ENCODE measurements around the gene VWDE.
A peak's percentile ranks its signal among the peaks of the same experiment; 100 is the strongest.
"Not testable (repeated sequence)": the region's sequence is repeated elsewhere in the genome, so short reads cannot be mapped to it uniquely, and the experiment has no call there.

The VWDE gene

DNA sequence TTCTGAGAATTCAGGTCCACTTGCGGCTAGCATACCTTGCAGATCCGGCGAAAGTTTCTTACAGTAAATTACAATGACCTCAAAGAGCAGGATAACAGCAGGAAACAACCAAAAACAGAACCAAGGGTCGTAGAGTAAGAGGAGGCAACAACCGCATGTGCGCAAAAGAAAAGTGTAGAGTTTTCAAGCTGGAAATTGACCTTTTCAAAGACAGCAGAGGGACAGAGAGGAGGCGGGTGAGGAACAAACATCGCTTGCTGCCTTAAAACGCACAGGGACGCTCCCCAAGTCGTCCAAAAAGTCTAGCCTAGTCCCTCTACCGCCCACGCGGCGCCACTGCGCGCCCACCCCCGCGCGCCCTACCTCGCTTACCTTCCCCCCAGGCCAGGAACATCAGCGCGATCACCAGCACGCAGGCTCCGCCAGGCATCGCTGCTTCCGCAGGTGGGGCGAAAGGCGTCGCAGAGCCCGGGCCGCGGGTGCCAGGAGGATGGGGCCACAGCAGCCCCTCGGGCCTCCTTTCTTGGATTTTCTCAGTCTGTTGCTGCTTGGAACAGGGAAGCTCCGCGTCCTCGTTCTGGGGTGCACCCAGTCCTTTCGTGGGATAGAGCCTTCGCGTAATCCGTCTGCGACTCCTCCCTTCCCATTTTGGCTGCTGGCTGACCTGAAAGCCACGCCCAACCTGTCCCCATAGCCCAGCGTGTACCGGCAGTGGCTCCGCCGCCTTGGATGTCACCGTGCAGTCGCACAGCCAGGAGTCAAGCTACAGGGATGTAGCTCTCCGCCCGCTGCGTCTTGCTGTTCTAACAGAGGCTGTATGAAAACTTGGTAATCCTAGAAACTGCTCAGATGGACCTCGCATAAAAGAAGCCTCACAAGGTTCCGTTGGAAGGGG lies at the start of gene VWDE:
Gene VWDE, minus strand, starts transcription at position 579 of the 895 bp plus-strand sequence. Its CDS starts 149 bp downstream, at position 430.
- DNase-seq (ENCODE audit: low spot score): peak; percentile 77

DNA sequence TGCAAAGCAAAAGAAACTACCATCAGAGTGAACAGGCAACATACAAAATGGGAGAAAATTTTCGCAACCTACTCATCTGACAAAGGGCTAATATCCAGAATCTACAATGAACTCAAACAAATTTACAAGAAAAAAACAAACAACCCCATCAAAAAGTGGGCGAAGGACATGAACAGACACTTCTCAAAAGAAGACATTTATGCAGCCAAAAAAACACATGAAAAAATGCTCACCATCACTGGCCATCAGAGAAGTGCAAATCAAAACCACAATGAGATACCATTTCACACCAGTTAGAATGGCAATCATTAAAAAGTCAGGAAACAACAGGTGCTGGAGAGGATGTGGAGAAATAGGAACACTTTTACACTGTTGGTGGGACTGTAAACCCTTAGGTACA lies 49.5 kb upstream of the VWDE start:
- DNase-seq (ENCODE audit: low spot score): not testable (repeated sequence)

DNA sequence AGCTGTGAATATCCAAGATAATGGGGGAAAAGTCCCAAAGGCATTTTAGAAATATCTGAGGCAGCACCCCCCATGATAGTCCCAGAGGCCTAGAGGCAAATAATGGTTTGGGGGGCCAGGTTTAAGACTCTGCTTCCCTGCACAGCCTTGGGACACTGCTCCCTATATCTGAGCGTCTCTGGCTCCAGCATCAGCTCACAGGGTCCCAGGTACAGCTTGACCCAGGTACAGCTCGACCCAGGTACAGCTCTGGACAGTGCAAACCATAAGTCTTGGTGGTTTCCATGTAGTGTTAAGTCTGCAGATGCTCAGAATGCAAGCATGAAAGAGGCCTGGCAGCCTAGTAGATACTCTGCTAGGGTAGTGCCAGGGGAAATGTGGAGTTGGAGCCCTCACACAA lies 47.0 kb upstream of the VWDE start:
- DNase-seq (ENCODE audit: low spot score): no peak

DNA sequence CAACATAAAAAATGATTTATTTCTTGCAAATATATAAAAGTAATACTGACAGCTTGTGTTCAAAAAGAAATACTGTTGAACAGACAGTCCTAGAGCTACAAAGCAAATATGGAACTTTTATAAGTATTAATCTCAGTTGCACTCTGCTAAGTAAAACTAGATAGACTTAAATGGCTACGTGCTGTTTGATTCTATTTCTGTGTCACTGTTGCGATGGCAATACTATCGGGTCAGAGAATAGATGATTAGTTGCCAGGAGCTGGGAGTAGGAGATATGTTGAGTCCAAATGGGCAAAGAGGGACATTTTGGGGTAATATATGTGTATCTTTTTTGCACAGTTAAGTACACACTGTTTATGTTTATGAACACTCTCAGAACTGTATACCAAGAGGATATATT lies 41.1 kb upstream of the VWDE start:
- DNase-seq (ENCODE audit: low spot score): no peak

DNA sequence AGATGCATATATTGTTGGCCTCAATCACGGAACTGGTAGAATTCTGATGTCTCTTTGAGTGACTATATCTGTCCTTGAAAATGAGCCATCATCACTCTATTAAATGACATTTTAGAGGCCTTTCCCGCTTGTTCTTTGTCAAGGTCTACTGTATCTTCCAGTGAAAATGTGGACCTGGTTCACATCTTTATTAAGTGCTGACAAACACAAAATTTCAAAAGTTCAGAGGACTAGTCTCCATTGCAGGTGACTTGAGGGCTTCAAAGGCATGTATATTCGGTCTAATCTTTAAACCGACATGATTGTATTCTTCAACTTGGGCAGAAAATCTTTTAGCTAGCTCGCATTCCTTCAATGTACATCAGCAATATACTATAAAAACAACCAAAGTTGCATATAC lies 36.6 kb upstream of the VWDE start:
- no peak for DNase-seq (ENCODE audit: low spot score)

DNA sequence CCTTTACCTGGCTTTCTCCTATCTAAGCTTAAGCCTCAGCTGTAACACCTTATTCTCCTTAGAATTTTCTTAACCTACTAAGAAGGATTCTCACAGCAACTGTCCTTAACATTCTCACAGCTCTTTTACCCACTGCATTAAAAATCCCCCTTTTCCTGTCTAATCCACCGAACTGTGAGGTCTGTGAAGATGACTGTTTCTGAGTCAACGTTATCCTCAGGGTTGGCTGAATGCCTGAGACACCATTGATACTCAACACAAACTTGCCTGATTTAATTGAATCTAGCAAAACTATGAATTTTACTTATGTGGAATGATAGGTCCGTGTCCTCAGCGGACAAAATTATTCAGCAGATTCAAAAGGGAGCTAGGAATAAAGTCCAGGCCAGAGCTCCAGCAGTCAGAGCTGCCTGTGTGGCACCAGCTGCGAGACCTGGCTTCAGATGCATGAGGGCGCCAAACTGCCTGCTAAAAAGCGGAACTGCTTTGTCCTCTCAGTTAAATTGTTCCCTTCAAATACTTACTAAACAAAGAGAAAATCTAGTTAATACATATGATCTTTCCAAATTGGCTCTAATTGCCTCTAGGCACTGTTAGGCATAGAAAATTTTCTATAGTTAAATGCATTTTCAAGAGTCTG lies 33.4 kb upstream of the VWDE start:
- DNase-seq (ENCODE audit: low spot score): no peak

DNA sequence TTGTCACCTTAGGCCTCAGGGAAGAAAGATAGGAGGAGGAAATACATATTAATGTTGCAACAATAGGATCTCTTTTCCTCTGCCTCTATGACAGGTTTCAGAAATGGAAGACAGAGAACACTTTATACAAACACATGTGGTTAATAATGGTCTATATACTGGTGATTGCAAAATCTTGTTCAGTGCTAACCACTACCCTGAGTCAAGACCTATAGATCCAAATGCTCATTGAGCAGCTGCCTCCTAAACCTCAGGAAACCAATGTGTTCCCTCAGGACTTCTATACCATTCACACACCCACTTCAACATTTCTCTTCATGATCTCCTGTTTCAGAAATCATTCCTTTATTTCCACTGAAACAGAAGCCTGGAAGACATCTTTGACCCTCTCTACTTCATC lies 32.5 kb upstream of the VWDE start:
- no peak for DNase-seq (ENCODE audit: low spot score)

DNA sequence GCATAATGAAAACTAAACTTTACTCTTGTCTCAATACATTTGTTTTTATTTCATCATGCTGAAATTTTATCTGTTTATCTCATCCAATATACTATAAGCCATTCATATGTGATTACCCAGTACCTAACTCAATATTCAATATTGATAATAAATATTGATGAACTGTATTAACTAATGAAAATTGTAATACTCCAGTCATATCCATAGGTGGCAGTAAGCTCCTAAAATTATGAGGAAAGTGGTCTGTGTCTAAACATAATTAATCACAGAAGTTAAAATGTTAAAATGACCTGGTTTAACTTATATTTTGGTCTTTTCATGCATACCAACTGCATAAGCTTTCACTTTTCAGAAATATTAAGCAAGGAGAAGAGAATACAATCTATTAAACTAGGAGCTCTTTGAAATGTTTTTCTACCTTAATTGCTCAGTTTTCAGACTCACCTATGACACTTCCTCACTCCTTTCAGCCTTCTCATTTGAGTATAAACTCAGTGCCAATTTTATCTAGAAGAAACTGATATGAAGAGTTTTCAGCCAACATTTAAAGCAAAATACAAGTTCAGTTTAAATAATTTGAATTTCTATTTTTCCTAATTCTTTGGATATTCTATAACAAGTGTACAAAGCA lies 30.5 kb upstream of the VWDE start:
- DNase-seq (ENCODE audit: low spot score): no peak

DNA sequence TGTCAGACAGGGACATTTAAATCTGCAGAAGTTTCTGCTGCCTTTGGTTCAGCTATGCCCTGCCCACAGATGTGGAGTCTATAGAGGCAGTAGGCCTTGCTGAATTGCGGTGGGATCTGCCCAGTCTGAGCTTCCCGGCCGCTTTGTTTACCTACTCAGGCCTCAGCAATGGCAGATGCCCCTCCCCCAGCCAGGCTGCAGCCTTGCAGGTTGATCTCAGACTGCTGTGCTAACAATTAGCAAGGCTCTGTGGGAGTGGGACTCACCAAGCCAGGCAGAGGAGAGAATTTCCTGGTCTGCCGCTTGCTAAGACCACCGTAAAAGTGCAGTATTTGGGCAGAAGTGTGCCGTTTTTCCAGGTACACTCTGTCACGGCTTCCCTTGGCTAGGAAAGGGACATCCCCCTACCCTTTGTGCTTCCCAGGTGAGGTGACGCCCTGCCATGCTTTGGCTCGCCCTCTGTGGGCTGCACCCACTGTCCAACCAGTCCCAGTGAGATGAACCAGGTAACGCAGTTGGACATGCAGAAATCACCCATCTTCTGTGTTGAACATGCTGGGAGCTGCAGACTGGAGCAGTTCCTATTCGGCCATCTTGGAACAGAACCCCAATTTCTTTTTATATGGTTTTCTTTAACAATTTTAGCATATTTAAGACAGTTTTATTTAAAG lies 28.4 kb upstream of the VWDE start:
- no peak for DNase-seq (ENCODE audit: low spot score)

DNA sequence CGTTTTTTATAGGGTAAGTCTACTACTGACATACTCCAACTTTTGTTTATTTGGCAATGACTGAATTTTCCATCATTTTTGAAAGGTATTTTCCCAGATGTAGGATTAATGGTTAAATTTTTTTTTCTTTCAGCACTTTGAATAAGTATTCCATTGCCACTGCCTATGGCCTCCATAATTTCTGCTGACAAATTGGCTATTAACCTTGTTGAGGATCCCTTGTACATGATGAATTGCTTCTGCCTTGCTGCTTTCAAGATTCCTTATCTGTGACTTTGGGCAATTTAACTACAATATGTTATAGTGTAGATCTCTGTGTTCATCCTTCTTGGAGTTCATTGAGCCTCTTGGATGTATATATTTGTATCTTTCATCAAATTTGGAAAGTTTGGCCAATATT lies 21.6 kb upstream of the VWDE start:
- no peak for DNase-seq (ENCODE audit: low spot score)

DNA sequence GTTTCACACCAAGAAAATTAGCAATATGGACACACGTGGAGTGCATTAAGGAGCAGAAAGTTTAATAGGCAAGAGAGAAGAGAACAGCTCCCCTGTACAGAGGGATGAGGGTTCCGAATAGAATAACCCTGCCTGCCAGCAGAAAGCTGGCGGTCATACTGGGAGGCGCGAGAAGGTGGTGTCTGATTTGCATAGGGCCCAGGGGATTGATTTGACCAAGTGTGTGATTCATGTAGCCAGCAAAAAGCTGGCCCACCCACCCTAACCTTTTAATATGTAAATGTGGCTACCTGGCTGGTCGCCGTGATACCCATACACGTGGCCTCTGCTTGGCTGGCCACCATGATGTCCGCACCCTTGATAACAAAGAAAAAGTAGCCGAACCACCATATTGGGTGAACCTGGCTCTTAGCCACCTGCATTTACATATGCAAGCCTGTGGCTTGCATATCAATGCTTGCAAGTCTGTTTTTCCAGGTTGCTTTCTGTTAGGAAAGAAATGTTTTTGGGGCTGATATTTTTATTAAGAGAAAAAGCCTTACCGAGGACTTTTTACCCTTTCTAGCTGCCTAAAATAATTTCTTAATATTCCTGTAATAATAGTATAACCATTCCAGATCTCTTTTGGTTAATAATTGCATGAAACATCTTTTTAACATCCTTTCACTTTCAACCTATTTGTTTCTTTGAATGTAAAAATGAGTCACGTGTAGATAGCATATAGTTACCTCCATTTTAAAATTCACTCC lies 20.5 kb upstream of the VWDE start:
- no peak for DNase-seq (ENCODE audit: low spot score)

DNA sequence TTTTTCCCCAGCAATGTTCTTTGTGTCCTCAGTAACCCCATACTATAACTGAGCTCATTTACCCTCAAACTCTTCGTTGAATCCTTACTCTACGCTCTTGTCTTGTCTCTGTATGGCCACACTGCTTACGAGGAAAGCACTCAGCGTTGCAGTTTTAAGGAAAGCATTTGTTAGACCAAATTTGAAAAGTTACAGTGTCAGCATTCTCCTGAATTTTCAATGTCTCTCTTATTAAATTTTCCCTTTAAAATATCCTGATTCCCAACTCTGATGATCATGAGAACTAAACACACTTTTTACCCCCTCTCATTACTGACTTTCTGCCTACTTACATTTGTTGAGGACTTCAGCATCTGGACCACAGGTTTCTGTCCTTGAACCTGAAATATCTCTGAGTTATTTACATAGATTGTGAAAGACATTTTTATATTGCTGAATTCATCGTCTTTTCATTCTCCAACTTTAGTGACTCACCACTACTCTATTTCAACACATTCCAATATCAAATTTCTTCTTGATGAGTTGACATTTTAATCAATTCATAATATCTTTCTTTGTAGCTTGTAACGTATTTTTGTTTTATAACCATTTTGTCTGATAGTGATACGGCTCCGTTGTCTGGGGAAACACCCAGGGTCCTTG lies 19.8 kb upstream of the VWDE start:
- DNase-seq (ENCODE audit: low spot score): no peak

DNA sequence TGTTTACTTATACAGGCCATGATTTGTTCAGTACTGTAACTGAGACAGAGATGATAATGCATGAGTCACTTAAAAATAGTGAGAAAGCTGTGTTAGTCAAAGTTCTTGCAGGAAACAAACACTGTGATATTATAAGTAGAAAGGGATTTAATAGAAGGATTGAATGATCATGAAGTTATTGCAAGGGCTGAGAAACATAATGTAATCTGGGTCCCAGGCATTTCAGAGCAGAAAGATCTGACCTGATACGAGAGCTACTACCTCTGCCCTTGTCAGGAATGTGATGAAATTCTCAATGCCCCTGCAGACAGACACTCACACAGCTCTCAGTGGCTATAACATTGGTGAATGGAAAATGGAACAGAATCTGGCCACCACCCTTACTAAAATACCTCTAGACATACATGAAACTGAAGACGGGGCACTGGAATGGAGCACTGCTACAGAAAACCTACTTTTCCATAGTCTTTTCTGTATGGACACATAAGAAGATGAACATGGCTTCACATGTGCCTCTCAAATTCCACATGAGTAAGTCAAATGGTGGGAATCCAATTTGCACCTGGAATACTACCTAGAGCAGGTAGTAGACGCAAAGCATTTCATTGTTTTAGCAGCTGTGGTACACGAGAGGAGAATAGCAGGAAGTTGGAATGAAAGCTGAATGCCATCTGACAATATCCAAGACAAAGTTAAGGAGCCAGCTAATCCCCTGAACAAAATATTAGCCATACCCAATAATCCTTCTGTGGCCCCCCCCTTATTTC lies 19.1 kb upstream of the VWDE start:
- DNase-seq (ENCODE audit: low spot score): no peak

DNA sequence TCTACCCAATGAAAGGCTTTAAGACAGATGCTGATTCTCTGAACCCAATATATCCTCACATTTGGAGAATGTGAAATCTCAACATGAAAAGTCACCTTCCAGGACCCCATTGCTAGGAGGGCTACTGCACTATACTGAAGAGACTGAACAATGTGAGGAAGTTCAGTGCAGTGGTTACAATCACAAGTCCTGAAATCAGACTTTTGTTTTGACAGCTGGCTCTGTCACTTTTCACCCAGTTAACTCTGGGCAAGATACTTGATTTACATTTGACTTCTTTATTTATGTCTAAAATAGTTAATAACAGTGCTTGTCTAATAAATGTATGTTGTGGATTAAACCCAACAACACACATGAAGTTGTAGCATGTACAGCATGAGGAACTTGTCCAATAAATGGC lies 14.8 kb upstream of the VWDE start:
- no peak for DNase-seq (ENCODE audit: low spot score)

DNA sequence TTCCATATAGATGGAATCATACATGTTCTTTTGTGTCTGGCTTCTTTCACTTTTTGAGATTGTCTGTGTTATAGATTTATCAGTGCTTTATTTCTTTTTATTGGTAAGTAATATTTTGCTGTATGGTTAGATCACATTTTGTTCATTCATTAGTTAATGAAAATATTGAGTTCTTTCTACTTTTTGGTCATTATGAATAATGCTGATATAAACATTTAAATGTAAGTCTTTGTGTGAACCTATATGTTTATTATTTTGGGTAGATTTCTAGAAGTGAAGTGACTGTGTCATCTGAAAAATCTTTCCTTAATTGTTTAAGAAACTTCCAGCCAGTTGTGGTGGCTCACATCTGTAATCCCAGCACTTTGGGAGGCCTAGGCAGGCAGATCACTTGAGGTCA lies 11.4 kb upstream of the VWDE start:
- DNase-seq (ENCODE audit: low spot score): no peak

DNA sequence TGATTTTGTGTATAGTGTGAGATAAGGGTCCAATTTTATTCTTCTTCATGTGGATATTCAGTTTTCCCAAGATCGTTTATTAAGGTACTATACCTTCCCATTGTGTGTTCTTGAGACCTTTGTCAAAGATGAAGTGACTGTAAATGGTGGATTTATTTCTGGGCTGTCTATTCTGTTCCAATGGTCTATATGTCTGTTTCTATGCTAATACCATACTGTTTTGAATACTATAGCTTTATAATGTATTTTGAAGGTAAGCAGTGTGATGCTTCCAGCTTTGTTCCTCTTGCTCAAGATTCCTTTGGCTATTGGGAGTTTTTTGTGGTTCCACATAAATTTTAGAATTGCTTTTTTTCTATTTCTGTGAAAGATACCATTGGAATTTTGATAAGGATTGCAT lies 8.7 kb upstream of the VWDE start:
- DNase-seq (ENCODE audit: low spot score): no peak

DNA sequence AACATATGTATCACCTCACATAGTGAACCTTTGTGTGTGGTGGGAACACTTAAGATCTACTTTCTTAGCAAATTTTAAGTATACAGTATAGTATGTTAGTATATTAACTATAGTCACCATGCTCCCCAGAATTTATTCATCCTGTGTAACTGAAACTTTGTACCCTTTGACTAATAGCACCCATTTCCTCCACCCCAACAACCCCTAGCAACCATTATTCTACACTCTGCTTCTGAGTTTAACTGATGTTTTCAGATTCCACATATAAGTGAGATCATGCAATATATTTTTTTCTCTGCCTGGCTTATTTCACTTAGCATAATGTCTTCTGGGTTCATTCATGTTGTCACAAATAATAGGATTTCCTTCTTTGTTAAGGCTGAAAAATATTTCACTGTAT lies 6.9 kb upstream of the VWDE start:
- no peak for DNase-seq (ENCODE audit: low spot score)

DNA sequence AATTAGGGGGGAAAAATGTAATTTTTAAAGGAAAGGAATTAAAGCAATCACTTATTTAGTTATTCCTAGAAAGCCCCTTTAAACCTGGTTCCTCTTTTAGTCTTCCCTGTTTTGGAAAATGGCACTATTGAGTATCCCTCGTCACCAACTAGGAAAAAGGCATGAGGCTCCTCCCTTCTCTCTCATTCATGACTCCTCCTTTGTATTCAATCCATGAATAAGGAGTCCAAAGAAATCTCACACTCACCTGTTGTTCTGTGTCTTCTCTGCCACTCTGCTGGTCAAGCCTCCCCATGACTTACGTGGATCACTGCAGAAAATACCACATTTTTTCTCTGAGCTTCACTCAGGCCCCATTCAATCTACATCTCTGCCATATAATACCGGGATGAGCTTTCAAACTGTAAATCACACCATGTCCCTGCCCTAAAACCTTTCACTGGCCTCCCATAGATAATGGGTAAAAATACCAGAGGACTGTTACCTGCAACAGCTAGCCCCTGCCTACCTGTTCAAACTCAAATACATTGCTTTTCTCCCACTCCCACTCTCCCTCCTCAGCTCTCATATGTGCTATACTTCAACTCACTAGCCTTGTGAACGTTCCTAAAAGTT lies 5.5 kb upstream of the VWDE start:
- no peak for DNase-seq (ENCODE audit: low spot score)

DNA sequence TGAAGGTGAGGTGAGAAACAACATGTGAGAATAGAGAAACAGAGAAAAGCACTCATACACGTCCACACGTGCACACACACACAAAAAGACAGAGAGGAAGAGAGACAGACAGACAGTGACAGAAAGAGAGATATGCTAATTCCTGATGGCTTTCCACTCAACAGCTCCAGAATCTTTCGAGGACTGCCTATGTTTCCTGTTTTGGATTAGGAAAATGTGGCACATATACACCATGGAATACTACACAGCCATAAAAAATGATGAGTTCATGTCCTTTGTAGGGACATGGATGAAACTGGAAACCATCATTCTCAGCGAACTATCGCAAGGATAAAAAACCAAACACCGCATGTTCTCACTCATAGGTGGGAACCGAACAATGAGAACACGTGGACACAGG lies 4.0 kb upstream of the VWDE start:
- not testable (repeated sequence) for DNase-seq (ENCODE audit: low spot score)

DNA sequence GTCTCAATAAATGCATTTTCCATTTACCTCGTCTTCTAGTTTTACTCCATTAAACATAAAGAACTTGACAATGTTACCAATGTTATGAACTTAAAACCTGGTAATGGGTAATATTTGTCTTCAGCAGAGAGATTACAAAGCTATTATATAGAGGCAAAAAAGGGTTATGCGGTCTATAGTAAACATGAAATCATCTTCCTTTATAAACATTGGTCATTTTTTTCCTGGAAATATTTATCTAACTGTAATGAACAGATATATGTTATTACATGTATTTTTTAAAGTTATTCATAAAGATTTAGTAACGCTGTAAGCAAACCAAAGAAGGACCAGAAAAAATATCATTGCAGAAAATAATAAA lies 1.3 kb downstream of the VWDE start:
- no peak for DNase-seq (ENCODE audit: low spot score)

All from left forelimb (tissue), 1 donor.